ENCODE data around the gene CDC26.
A peak's percentile ranks its signal among the peaks of the same experiment; 100 is the strongest.
"Not testable (repeated sequence)": the region's sequence is repeated elsewhere in the genome, so short reads cannot be mapped to it uniquely, and the experiment has no call there.

The CDC26 gene

GRCh38 chr9:113290052-113290607, 14.8 kb upstream of the CDC26 start:
- no peak for DNase-seq

- DNase-seq: no peak
These were observed 13.7 kb upstream of the CDC26 start for GRCh38 chr9:113289091-113289490.

- no peak for DNase-seq
These were observed 6.0 kb upstream of the CDC26 start for GRCh38 chr9:113281356-113281755.

GRCh38 chr9:113278840-113279239, 3.5 kb upstream of the CDC26 start:
- no peak for DNase-seq

DNA sequence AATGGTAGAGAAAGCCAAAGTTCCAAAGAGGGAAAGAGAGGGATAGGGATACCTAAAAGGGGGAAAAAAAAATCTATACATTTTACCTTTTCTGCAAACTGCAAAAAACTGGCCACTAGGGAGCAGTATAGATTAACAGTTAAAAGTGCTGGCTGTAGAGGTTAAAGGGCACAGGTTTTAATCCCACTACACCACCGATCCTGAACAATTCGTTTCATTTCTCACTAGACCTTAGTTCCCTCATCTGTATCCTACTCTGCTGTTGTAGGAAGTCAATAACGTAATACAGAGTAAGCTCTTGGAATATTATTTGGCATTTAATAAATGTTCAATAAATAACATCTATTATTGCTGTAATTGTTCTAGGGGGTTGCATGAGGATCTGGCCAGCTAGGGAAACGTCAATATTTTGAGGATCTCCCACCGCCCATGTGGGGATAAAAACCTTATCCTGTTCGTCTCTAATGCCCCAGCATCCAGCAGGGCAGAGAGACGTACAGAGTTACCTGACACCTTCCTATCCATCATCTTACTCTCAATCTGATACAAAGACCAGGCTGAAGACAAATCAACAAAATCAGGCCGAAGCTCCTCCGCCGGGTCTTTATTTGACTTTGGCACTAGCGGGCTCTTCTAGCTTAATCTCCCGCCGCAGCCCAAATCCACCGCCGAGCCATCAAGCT, 757 bp downstream of the CDC26 start:
- peak; percentile 54 for DNase-seq

GRCh38 chr9:113269871-113270270, 5.5 kb downstream of the CDC26 start:
- no peak for DNase-seq

GRCh38 chr9:113269355-113269754, 6.0 kb downstream of the CDC26 start:
- no peak for DNase-seq

- DNase-seq: no peak
These were observed 7.3 kb downstream of the CDC26 start for GRCh38 chr9:113267911-113268566.

GRCh38 chr9:113266174-113266573, 9.2 kb downstream of the CDC26 start:
- DNase-seq: no peak

DNA sequence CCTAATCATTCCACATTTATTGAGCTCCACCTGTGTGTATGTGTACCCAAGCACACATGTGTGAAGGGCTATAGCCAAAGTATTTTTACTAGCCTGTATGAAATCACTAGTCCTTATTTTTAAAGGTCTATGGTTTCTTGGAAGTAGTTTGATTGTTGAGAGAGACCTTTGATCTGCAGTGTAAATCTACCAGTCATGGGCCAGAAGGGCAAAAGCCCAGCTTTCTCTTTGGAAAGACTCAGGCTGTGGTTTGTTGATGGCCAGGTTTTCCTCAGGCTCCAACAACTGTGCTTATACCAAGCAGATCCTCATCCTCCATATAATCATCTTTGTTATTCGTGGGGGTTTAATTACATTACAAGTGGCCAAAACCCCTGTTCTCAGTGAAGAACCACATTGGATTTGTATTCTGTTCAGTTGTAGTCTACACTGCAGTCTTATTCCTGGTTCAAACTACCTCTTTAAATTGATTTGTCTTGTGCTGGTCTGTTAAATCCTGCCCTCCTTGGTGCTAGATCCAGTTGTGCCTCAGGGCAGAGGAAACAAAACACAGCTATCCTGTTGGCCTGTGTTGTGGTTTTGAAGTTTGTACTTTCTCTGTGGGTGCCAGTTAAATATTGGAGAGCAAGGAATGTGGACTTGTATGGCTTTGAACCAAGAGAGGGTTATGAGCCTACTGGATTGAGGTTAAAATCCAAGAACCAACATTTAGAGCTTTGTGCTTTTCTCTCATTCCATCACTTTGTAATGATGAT, 13.3 kb downstream of the CDC26 start:
- DNase-seq: no peak

DNA sequence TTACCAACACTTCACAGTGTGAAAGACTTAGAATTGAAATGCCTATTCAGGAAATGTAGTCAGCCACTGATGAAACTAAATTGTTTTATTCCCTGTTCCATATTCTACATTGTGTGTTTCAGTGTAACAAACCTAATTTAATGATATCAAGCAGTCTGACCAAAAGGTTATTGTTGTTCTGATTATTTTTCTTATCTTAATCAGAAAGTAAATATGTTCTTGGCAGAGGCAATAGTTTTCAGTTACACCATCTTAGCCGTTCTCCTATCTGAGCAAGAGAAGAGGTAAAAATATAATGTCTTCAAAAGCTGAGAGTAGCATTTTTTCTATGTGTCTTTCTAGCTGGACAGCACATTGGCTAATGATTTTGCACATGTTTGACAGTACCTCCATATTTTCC, 17.1 kb downstream of the CDC26 start:
- no peak for DNase-seq

DNA sequence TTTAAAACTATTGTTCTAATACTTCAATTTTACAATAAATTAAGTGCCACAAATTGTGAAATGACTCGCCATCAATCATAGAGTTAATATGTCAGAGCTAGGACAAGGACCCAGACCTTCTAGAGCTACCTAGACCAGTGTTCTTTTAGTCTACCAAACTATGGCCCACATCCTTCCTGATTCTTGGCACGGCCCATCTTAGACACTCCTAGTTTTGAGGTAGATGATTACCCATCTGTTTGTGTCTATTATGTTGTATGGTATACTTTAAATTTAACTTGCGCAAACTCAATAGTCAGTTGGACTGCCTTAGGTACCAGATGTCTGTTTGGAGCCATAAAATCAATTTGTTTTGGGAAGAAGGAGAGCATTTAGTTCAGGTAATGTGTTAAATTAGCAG, 17.5 kb downstream of the CDC26 start:
- no peak for DNase-seq

DNA sequence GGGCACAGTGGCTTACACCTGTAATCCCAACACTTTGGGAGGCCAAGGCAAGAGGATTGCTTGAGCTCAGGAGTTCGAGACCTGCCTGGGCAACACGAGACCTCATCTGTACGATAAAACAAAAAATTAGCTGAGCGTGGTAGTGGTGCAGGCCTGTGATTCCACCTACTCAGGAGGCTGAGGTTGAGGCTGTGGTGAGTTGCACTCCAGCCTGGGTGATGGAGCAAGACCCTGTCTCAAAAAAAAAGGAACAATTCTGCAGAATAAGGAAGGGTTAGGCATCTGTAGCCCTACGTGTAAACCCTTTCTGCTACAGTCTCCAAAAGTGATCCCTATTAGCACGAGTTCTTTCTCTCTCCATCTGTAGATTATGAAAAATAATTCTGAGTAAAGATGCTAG, 19.9 kb downstream of the CDC26 start:
- DNase-seq: no peak

DNA sequence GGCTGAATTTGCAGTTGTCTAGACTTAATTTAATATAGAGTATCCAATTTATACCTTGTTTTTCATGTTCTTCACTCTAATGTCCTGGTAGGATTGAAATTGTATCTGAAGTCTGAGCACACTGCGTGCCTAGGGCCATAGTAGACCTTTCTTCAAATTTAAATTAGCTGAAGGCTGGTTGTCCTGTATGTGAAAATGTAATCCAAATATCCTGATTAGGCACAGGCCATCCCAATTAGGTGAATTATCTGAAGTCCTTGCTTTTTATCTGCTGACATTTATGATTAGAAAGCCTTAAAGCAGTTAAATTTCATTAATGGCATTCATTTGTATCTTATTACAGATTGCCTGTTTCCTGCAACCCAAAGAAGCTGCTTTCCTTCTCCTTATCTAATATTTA, 20.4 kb downstream of the CDC26 start:
- DNase-seq: no peak

DNA sequence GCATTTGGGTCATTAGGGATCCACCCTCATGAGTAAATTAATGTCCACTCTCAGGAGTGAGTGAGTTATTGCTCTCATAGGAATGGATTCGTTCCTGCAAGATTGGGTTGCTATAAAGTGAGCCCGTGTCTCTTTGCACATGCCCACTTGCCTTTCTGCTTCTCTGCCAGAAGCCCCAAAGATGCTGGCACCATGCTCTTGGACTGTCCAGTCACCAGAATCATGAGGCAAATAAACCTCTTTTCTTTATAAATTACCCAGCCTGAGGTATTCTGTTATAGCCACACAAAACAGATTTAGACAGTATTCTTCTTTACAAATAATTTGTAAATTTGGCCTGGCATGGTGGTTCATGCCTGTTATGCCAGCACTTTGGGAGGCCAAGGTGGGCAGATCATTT, 24.6 kb downstream of the CDC26 start:
- DNase-seq: no peak

- DNase-seq: not testable (repeated sequence)
These were observed 25.7 kb downstream of the CDC26 start for GRCh38 chr9:113249661-113250060.

GRCh38 chr9:113247640-113248039, 27.7 kb downstream of the CDC26 start:
- no peak for DNase-seq

- no peak for DNase-seq
These were observed 28.4 kb downstream of the CDC26 start for GRCh38 chr9:113246928-113247327.

DNA sequence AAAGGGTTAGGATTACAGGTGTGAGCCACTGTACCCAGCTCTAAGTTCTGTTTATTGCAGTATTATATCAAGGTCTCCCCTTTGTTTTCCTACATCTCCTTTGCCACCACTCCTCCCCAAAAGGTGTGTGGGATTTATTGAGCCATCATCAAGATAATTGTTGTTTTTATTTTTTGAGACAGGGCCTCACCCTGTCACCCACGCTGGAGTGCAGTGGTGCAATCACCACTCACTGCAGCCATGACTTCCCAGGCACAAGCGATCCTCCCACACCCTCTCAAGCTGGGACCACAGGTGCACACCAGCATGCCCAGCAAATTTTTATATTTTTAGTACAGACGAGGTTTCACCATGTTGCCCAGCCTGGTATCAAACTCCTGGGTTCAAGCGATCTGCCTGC, 29.5 kb downstream of the CDC26 start:
- DNase-seq: no peak

DNA sequence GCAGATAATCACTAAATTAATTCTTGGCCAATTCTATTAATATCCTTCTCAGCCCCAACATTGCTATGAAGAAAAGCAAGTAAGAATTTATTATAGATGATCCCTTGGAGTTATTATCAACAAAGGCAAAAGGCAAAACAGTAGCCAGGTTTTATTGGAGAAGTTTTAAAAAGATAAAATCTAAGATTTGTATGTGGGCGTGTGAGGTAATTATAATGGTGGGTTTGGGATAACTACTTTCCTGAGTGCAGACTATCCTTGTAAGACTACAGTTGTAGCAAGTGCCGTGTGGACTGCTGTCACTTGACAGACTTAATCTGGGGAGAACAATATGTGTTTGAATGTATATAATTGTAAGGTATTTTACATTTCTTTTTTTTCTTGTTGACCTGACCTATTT, 30.8 kb downstream of the CDC26 start:
- no peak for DNase-seq

DNA sequence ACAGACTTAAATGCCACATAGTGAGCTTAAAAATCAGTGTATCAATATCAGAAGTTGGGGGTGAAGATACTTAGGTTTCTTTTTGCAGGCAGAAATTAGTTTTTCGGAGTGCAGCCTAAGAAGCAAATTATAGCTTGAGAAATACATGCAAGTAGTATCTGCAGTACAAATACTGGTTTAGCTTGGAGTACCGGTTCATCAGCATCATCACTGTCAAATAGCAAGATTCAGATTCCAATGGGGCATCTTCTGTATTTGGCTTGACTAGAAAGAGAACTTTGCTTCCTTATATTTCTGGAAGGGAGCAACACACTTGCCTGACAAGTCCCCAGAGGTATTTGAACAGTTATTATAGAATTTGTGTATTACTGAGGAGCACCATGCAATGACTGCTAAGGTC, 34.2 kb downstream of the CDC26 start:
- DNase-seq: no peak

DNA sequence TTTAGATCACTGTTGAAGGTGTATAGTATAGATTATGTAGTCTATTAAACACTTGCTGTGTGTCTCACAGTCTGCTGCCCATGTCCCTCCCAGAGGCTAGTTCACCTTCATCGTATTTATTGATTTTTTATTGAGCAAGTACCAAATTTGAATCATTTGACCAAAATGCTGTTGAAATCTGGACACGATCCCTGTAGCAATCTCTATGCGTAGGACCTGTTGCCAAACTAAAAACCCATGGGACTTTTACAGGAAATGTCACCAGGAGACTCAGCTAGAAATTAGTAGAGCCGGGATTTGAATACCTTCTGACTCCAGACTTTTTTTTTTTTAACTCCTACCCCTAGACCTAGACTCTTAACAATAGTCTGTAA, 36.5 kb downstream of the CDC26 start:
- DNase-seq: no peak

DNA sequence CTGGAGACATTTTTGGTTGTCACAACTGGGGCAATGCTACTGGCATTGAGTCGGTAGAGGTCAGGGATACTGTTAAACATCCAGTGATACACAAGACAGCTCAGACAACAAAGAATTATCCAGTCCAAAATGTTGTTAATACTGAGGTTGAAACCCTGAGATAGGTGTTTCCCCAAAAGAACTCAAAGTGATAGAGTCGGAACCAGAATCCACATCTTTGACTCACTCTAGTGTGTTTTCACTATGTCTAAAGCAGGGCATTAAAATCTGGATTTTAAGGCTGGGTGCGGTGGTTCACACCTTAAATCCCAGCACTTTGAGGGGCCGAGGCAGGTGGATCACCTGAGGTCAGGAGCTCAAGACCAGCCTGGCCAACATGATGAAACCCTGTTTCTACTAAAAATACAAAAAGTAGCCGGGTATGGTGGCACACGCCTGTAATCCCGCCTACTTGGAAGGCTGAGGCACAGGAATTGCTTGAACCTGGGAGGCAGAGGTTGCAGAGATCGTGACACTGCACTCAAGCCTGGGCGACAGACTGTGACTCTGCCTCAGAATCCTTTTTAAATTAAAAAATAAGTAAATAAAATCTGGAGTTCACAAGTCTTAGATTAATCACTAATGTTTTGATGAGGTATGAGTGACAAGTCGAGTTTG, 37.0 kb downstream of the CDC26 start:
- no peak for DNase-seq
